Central memory CD8-positive, alpha-beta T cell (primary cell): ENCODE results near the gene UTF1.
"Not testable (repeated sequence)": the region's sequence is repeated elsewhere in the genome, so short reads cannot be mapped to it uniquely, and the experiment has no call there.

Experiments used
- ATAC-seq: fragments of 150-1000 bp; cut with Tn5 transposase; replicated peaks from 2 replicates; pipeline ENCODE4 v1.10.0; 2022; ENCODE audit warnings: mild to moderate bottlenecking, moderate FRiP score, moderate number of reproducible peaks; ENCODE audit not compliant: poor library complexity, severe bottlenecking; ENCODE audit errors: extremely low read depth
- DNase-seq, 2 donors: peaks; one replicate each; pipeline ENCODE4 v3.0.0; 2021; ENCODE audit warnings: low spot score in 2 of 2
- H3K27ac Mint-ChIP-seq: one replicate; pipeline ENCODE4 v1.8.0; 2022; ENCODE audit warnings: low read depth, mild to moderate bottlenecking, moderate library complexity, mixed read lengths
- H3K27me3 Mint-ChIP-seq: one replicate; pipeline ENCODE4 v1.8.0; 2022; ENCODE audit warnings: mixed read lengths
- H3K36me3 Mint-ChIP-seq: one replicate; pipeline ENCODE4 v1.8.0; 2022; ENCODE audit warnings: mild to moderate bottlenecking, moderate library complexity, mixed read lengths; ENCODE audit not compliant: insufficient read depth
- H3K4me1 Mint-ChIP-seq: one replicate; pipeline ENCODE4 v1.8.0; 2022; ENCODE audit warnings: mixed read lengths
- H3K4me3 Mint-ChIP-seq: one replicate; pipeline ENCODE4 v1.8.0; 2022; ENCODE audit warnings: mild to moderate bottlenecking, moderate library complexity, mixed read lengths
- H3K9me3 Mint-ChIP-seq: one replicate; pipeline ENCODE4 v1.8.0; 2022; ENCODE audit warnings: mixed read lengths

The UTF1 gene

GRCh38 chr10:133230387-133231195 lies 574 bp downstream of the UTF1 start:
- Mint-ChIP-seq H3K27me3 (peaks cover 74% of the 10 kb centered on the region), H3K9me3 (no peaks in the 10 kb centered on the region), H3K4me3 (peak overlapping the region; percentile 41), H3K27ac (no peak overlapping the region), H3K4me1 (peaks cover 7% of the 10 kb centered on the region), H3K36me3 (peaks cover 3% of the 10 kb centered on the region)
- DNase-seq (no peak), ATAC-seq (no peak)

GRCh38 chr10:133231244-133231945 lies 1.4 kb downstream of the UTF1 start:
- no peak for ATAC-seq
- Mint-ChIP-seq H3K27me3 (peaks cover 66% of the 10 kb centered on the region), H3K4me3 (no peak overlapping the region)

GRCh38 chr10:133231946-133232574 lies 2.0 kb downstream of the UTF1 start:
- peaks cover 7% of the 10 kb centered on the region for H3K4me1 Mint-ChIP-seq
- DNase-seq (no peak), ATAC-seq (no peak)
- peaks cover 60% of the 10 kb centered on the region for H3K27me3 Mint-ChIP-seq
- H3K4me3 Mint-ChIP-seq: no peak overlapping the region
- no peaks in the 10 kb centered on the region for H3K9me3 Mint-ChIP-seq
- peaks cover 3% of the 10 kb centered on the region for H3K36me3 Mint-ChIP-seq
- H3K27ac Mint-ChIP-seq: no peak overlapping the region

More at GRCh38 chr10:133231244-133231945, 1.4 kb downstream of the UTF1 start:
- no peaks in the 10 kb centered on the region for H3K9me3 Mint-ChIP-seq
- peaks cover 3% of the 10 kb centered on the region for H3K36me3 Mint-ChIP-seq
- DNase-seq: no peak
- no peak overlapping the region for H3K27ac Mint-ChIP-seq
- H3K4me1 Mint-ChIP-seq: peaks cover 7% of the 10 kb centered on the region

GRCh38 chr10:133234796-133235195 lies 4.8 kb downstream of the UTF1 start:
- Mint-ChIP-seq H3K4me3 (peak overlapping the region; percentile 66), H3K27me3 (peaks cover 49% of the 10 kb centered on the region)
- H3K9me3 Mint-ChIP-seq, H3K4me1 Mint-ChIP-seq, H3K27ac Mint-ChIP-seq, ATAC-seq, DNase-seq, H3K36me3 Mint-ChIP-seq: not testable (repeated sequence)

GRCh38 chr10:133235265-133235855 lies 5.3 kb downstream of the UTF1 start:
- no peak overlapping the region for H3K27ac Mint-ChIP-seq
- ATAC-seq (no peak), DNase-seq (no peak)
- no peaks in the 10 kb centered on the region for H3K36me3 Mint-ChIP-seq
- H3K27me3 Mint-ChIP-seq: peaks cover 55% of the 10 kb centered on the region
- H3K4me1 Mint-ChIP-seq: no peaks in the 10 kb centered on the region
- no peaks in the 10 kb centered on the region for H3K9me3 Mint-ChIP-seq
- peak overlapping the region; percentile 66 for H3K4me3 Mint-ChIP-seq

- Mint-ChIP-seq H3K27me3 (peaks cover 61% of the 10 kb centered on the region), H3K4me1 (peaks cover 5% of the 10 kb centered on the region), H3K4me3 (peak overlapping the region; percentile 66), H3K36me3 (no peaks in the 10 kb centered on the region), H3K9me3 (no peaks in the 10 kb centered on the region), H3K27ac (no peak overlapping the region)
- ATAC-seq (no peak), DNase-seq (no peak)
Measured at GRCh38 chr10:133235932-133236331, 5.9 kb downstream of the UTF1 start.

- Mint-ChIP-seq H3K9me3 (no peaks in the 10 kb centered on the region), H3K27ac (no peak overlapping the region), H3K4me3 (no peak overlapping the region), H3K36me3 (no peaks in the 10 kb centered on the region), H3K27me3 (peaks cover 61% of the 10 kb centered on the region), H3K4me1 (peaks cover 11% of the 10 kb centered on the region)
- ATAC-seq (no peak), DNase-seq (no peak)
Measured at GRCh38 chr10:133236401-133237240, 6.6 kb downstream of the UTF1 start.

- Mint-ChIP-seq H3K27ac (no peak overlapping the region), H3K4me3 (peak overlapping the region; percentile 54), H3K36me3 (no peaks in the 10 kb centered on the region), H3K4me1 (peaks cover 14% of the 10 kb centered on the region), H3K27me3 (peaks cover 61% of the 10 kb centered on the region), H3K9me3 (no peaks in the 10 kb centered on the region)
- DNase-seq: no peak
- no peak for ATAC-seq
Measured at GRCh38 chr10:133237241-133237587, 7.2 kb downstream of the UTF1 start.

- ATAC-seq (no peak), DNase-seq (no peak)
- Mint-ChIP-seq H3K27me3 (peaks cover 62% of the 10 kb centered on the region), H3K9me3 (no peaks in the 10 kb centered on the region), H3K27ac (no peak within 1 kb of the TSS), H3K4me3 (peak within 1 kb of the TSS; percentile 54), H3K4me1 (peaks cover 19% of the 10 kb centered on the region), H3K36me3 (no peaks in the 10 kb centered on the region)
Measured at GRCh38 chr10:133237588-133238465, 7.8 kb downstream of the UTF1 start, which contains the start of gene VENTX. VENTX (plus strand) TSS chr10:133237855; CDS start chr10:133237915, 60 bp downstream.

- Mint-ChIP-seq H3K4me1 (peaks cover 19% of the 10 kb centered on the region), H3K27ac (no peak overlapping the region), H3K27me3 (peaks cover 62% of the 10 kb centered on the region), H3K36me3 (no peaks in the 10 kb centered on the region), H3K4me3 (no peak overlapping the region), H3K9me3 (no peaks in the 10 kb centered on the region)
- no peak for DNase-seq
- ATAC-seq: no peak
Measured at GRCh38 chr10:133238466-133238804, 8.4 kb downstream of the UTF1 start.

GRCh38 chr10:133239990-133240389 lies 10.0 kb downstream of the UTF1 start:
- Mint-ChIP-seq H3K9me3 (no peaks in the 10 kb centered on the region), H3K4me3 (no peak overlapping the region), H3K36me3 (no peaks in the 10 kb centered on the region), H3K4me1 (peaks cover 19% of the 10 kb centered on the region), H3K27me3 (peaks cover 62% of the 10 kb centered on the region), H3K27ac (no peak overlapping the region)
- DNase-seq (no peak), ATAC-seq (no peak)
